GM23248 (cell line): ENCODE measurements around the gene MRS2. TPM values are rescaled to one million over a fixed set of nuclear protein-coding genes. Genes with fewer than 3 reads are reported as not detected.

Source experiments
- DNase-seq: peaks from one replicate; pipeline ENCODE4 v3.0.0-alpha.2; 2015
- H2AFZ ChIP-seq: fragments of 200-600 bp; sonication (generic); 2 replicates; pipeline ENCODE4 v1.6.1; 2016; ENCODE audit warnings: antibody characterized with exemption
- H3F3A ChIP-seq: fragments of 200-600 bp; sonication (generic); 2 replicates; pipeline ENCODE4 v1.6.1; 2016; ENCODE audit warnings: mild to moderate bottlenecking, antibody characterized with exemption, mixed run types; ENCODE audit not compliant: insufficient read depth
- H3K27ac ChIP-seq: fragments of 200-600 bp; sonication (generic); 2 replicates; pipeline ENCODE4 v1.5.1; 2016; ENCODE audit warnings: mild to moderate bottlenecking
- H3K27me3 ChIP-seq: fragments of 200-600 bp; sonication (generic); replicated peaks from 2 replicates; pipeline ENCODE4 v1.6.1; 2016; ENCODE audit warnings: mild to moderate bottlenecking; ENCODE audit not compliant: insufficient read depth
- H3K36me3 ChIP-seq: fragments of 200-600 bp; sonication (generic); 2 replicates; pipeline ENCODE4 v1.6.1; 2016; ENCODE audit warnings: low read depth, mild to moderate bottlenecking
- H3K4me1 ChIP-seq: fragments of 200-600 bp; sonication (generic); 2 replicates; pipeline ENCODE4 v1.6.1; 2016; ENCODE audit warnings: mild to moderate bottlenecking; ENCODE audit not compliant: insufficient read depth
- H3K4me2 ChIP-seq: fragments of 200-600 bp; sonication (generic); one replicate; pipeline ENCODE4 v1.6.1; 2016; ENCODE audit warnings: mild to moderate bottlenecking; ENCODE audit not compliant: unreplicated experiment
- H3K4me3 ChIP-seq: fragments of 200-600 bp; sonication (generic); 2 replicates; pipeline ENCODE4 v1.5.1; 2016; ENCODE audit warnings: mild to moderate bottlenecking
- H3K79me2 ChIP-seq: fragments of 200-600 bp; sonication (generic); 2 replicates; pipeline ENCODE4 v1.6.1; 2016; ENCODE audit warnings: mild to moderate bottlenecking; ENCODE audit not compliant: insufficient read depth
- H3K9ac ChIP-seq: fragments of 200-600 bp; sonication (generic); 2 replicates; pipeline ENCODE4 v1.6.1; 2016; ENCODE audit warnings: mild to moderate bottlenecking
- H3K9me2 ChIP-seq: fragments of 200-600 bp; sonication (generic); 2 replicates; pipeline ENCODE4 v1.6.1; 2016; ENCODE audit warnings: mixed run types, mild to moderate bottlenecking, moderate library complexity; ENCODE audit not compliant: insufficient read depth
- H3K9me3 ChIP-seq: fragments of 200-600 bp; sonication (generic); one replicate; pipeline ENCODE4 v1.6.1; 2017; ENCODE audit warnings: low read depth
- H4K20me1 ChIP-seq: fragments of 200-600 bp; sonication (generic); 2 replicates; pipeline ENCODE4 v1.6.0; 2016; ENCODE audit not compliant: insufficient read depth
- EZH2 ChIP-seq: fragments of 200-600 bp; sonication (generic); IDR thresholded peaks from 2 replicates; pipeline ENCODE4 v1.6.1; 2018; ENCODE audit warnings: antibody characterized with exemption, mild to moderate bottlenecking; ENCODE audit not compliant: insufficient read depth, poor library complexity, severe bottlenecking
- EZH2phosphoT487 ChIP-seq: fragments of 200-600 bp; sonication (generic); IDR thresholded peaks from 2 replicates; pipeline ENCODE4 v1.6.1; 2018; ENCODE audit warnings: antibody characterized with exemption, moderate library complexity, mild to moderate bottlenecking, low read depth; ENCODE audit not compliant: insufficient read depth
- WGBS, 2 experiments: methylation state at CpG; one replicate each; pipeline ENCODE4 v1.1.6; 2015 to 2017; ENCODE audit warnings: low lambda C conversion rate in 2 of 2, low coverage in 1 of 2; ENCODE audit errors: missing lambda C conversion rate in 2 of 2; 5-methylcytosine and 5-hydroxymethylcytosine counted together
- in situ Hi-C: fragments of 300-500 bp; cut with MboI; formaldehyde crosslinking; loops from 2 replicates; pipeline ENCODE4 v1.15.0; 2020
- polyA plus RNA-seq: library from polyadenylated mRNA; unstranded; fragments of >200 nt; fragmentation: Nextera tagmentation; extraction: Ambion mirVana; gene quantifications from 2 replicates; pipeline ENCODE4 v1.2.1, GENCODE V29; 2016
- total RNA-seq: library from RNA; depleted of rRNA; stranded (reverse); fragments of >200 nt; shearing (Covaris generic); gene quantifications from 2 replicates; pipeline ENCODE4 v1.2.3, GENCODE V29; 2014

MRS2 gene
- total and polyA plus RNA-seq, 2 experiments from 2014 or later: 18.0 to 21.3 TPM

DNA sequence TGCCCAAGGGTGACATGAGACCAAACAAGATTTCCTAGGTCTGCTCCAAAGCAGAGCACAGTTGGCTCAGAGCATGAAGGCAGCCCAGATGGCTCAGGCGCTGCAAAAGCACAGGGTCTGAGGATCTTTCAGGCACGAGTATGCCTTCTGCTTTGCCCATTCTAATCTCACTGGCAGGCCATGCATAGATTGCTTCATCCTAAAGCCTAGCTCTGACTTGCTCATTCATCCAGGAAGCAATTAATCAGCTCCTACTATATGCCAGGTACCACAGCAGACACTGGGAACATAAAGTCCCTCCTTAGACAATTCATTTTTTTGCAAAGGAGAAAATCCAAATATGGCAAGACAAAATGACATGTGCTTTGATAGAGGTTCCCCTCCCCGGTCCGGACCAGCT is 55.4 kb downstream of the MRS2 start:
- no peak overlapping the region for H3K4me3 ChIP-seq
- 35 to 37% methylated on average over 4 of the region's 4 CpGs for WGBS, 2 experiments
- TF ChIP-seq EZH2 (no peak), EZH2phosphoT487 (no peak)
- H3K27me3 ChIP-seq: no peaks in the 10 kb centered on the region
- H4K20me1 ChIP-seq: no peaks in the 10 kb centered on the region
- no peaks in the 10 kb centered on the region for H3K79me2 ChIP-seq
- no peak overlapping the region for H2AFZ ChIP-seq
- in situ Hi-C loops: no loop called here
- H3K4me2 ChIP-seq: no peak overlapping the region
- no peaks in the 10 kb centered on the region for H3F3A ChIP-seq
- no peak overlapping the region for H3K27ac ChIP-seq
- no peaks in the 10 kb centered on the region for H3K9me2 ChIP-seq
- H3K9me3 ChIP-seq: no peaks in the 10 kb centered on the region
- H3K36me3 ChIP-seq: no peaks in the 10 kb centered on the region
- DNase-seq: peak; percentile 9
- H3K4me1 ChIP-seq: no peaks in the 10 kb centered on the region
- H3K9ac ChIP-seq: no peak overlapping the region

DNA sequence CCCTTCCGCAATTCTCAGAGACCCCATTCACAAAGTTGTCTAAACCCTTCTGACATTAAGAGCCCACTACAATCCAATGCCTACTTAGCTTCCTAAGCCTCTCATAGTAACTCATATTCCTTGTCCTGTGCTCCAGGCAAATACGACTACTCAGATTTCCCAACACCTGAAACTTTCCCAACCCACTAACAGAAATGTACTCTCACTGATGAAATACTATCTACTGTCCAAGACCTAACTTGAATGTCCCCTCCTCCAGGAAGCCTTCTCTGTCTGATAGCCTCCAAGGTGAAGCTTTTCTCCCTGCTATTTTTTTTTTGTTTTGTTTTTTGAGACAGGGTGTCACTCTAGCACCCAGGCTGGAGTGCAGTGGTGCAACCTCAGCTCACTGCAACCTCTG is 56.2 kb downstream of the MRS2 start:
- no peaks in the 10 kb centered on the region for H3K36me3 ChIP-seq
- H2AFZ ChIP-seq: no peak overlapping the region
- no peak for DNase-seq
- no peak overlapping the region for H3K9ac ChIP-seq
- H3K9me3 ChIP-seq: no peaks in the 10 kb centered on the region
- no peak overlapping the region for H3K27ac ChIP-seq
- no peaks in the 10 kb centered on the region for H3K27me3 ChIP-seq
- H3F3A ChIP-seq: no peaks in the 10 kb centered on the region
- no peaks in the 10 kb centered on the region for H3K79me2 ChIP-seq
- H3K9me2 ChIP-seq: no peaks in the 10 kb centered on the region
- in situ Hi-C loops: no loop called here
- H3K4me3 ChIP-seq: no peak overlapping the region
- H3K4me1 ChIP-seq: no peaks in the 10 kb centered on the region
- H4K20me1 ChIP-seq: no peaks in the 10 kb centered on the region
- WGBS, 2 experiments: 70 to 75% methylated on average over 2 of the region's 2 CpGs
- TF ChIP-seq EZH2 (no peak), EZH2phosphoT487 (no peak)
- no peak overlapping the region for H3K4me2 ChIP-seq

DNA sequence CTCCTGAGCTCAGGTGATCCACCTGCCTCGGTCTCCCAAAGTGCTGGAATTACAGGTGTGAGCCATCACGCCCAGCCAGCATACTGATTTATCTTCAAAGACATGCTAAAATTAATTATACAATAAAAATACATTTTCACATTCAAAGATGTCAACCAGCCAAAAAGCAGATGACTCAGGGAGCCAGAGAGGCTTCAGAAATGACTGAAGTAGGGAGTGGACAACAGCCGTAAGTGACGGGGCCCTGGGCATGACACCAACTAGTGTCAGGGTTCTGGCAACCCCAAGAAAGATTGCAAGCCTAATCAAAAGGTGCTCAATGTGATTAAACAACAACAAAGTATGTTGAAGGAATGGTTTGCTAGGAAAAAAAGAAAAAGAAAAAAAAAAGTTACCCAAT is 58.2 kb downstream of the MRS2 start:
- Histone ChIP-seq H3K27me3 (no peaks in the 10 kb centered on the region), H3K27ac (no peak overlapping the region), H3K4me3 (no peak overlapping the region), H3K9me2 (no peaks in the 10 kb centered on the region), H2AFZ (no peak overlapping the region), H3K4me1 (no peaks in the 10 kb centered on the region), H3K79me2 (no peaks in the 10 kb centered on the region), H3F3A (no peaks in the 10 kb centered on the region), H4K20me1 (no peaks in the 10 kb centered on the region), H3K9me3 (no peaks in the 10 kb centered on the region), H3K4me2 (no peak overlapping the region), H3K9ac (no peak overlapping the region), H3K36me3 (no peaks in the 10 kb centered on the region)
- peak; percentile 32 for DNase-seq
- WGBS, 2 experiments: 63 to 64% methylated on average over 4 of the region's 4 CpGs
- no peak for TF ChIP-seq EZH2
- TF ChIP-seq EZH2phosphoT487: no peak
- in situ Hi-C loops: no loop called here

DNA sequence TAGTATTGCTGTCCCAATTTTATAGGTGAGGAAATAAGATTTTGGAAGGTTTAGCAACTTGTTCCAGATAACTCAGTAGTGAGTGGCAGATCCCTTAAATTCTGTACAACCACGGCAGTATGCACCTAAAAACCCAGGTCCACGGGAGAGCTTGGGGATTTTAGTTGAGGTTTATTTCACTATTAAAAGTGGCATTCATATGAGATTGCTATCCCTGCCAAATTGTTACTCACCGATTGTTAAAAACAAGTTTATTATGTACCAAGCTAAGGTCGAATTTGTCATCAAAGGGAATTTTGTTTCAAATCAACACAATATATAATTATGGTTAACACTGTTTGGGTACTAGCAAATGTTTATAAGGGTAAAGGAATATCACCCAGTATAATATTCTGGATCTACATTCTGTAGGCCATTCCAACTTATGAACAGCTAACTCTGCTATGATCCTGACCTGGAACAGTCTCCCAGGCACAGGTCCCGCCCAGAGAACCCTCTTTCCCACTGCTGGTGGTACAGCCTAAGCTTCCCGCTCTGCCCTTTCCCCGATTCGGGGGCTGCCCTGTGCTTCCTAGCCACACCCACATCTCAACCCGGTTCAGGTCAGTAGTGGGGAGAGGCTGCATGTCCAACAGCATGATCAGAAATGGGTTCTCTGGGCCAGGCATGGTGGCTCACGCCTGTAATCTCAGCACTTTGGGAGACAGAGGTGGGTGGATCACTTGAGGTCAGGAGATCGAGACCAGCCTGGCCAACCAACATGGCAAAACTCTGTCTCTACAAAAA is 61.7 kb downstream of the MRS2 start:
- no peaks in the 10 kb centered on the region for H3K9me2 ChIP-seq
- no peak overlapping the region for H3K9ac ChIP-seq
- no peaks in the 10 kb centered on the region for H3K4me1 ChIP-seq
- no peaks in the 10 kb centered on the region for H3K27me3 ChIP-seq
- no peak overlapping the region for H3K4me2 ChIP-seq
- no peak for TF ChIP-seq EZH2
- no peak for TF ChIP-seq EZH2phosphoT487
- 56 to 57% methylated on average over 11 of the region's 11 CpGs for WGBS, 2 experiments
- H3F3A ChIP-seq: no peaks in the 10 kb centered on the region
- H3K4me3 ChIP-seq: no peak overlapping the region
- in situ Hi-C loops: no loop called here
- DNase-seq: no peak
- H2AFZ ChIP-seq: no peak overlapping the region
- H3K27ac ChIP-seq: no peak overlapping the region
- no peaks in the 10 kb centered on the region for H3K9me3 ChIP-seq
- no peaks in the 10 kb centered on the region for H3K36me3 ChIP-seq
- no peaks in the 10 kb centered on the region for H4K20me1 ChIP-seq
- no peaks in the 10 kb centered on the region for H3K79me2 ChIP-seq
